ENCODE data around the gene C10orf67.

- no peak for TF ChIP-seq RAD21 (IDR thresholded peaks at IDR 0.05; ENCODE audit: low read depth)
- TF ChIP-seq TEAD4 (IDR thresholded peaks at IDR 0.05): no peak
- no peak for TF ChIP-seq CEBPB (IDR thresholded peaks at IDR 0.05)
- TF ChIP-seq USF1 (IDR thresholded peaks at IDR 0.05): no peak
- TF ChIP-seq REST (IDR thresholded peaks at IDR 0.05; ENCODE audit: low read depth): no peak
- TF ChIP-seq ZBTB7A (IDR thresholded peaks at IDR 0.05; ENCODE audit: low read depth): no peak
- no peak for TF ChIP-seq EP300 (IDR thresholded peaks at IDR 0.05; ENCODE audit: borderline replicate concordance)
- TF ChIP-seq TAF1 (IDR thresholded peaks at IDR 0.05; ENCODE audit: low read depth): no peak
- TF ChIP-seq YY1 (IDR thresholded peaks at IDR 0.05; ENCODE audit: low read depth): no peak
- no peak for TF ChIP-seq EGR1 (IDR thresholded peaks at IDR 0.05)
- TF ChIP-seq FOXM1 (IDR thresholded peaks at IDR 0.05; ENCODE audit: borderline replicate concordance, low read depth): no peak
- no peak for TF ChIP-seq NFIC (IDR thresholded peaks at IDR 0.05)
These were observed 114.0 kb downstream of the C10orf67 start for GRCh38 chr10:23230582-23230981.

All from Ishikawa (cell line).